Measurements from ENCODE around the gene GOLGA6L2. TPM values are rescaled to one million over a fixed set of nuclear protein-coding genes. Genes with fewer than 3 reads are reported as not detected.

The GOLGA6L2 gene
- total and polyA plus RNA-seq, 8 donors: not detected

- no peaks in the 10 kb centered on the region for H3K9me3 ChIP-seq
- intact Hi-C loops (cut with DNase I): loop anchor here in 1 of 2 donors (10.0 kb wide), 1 partner anchor 443 kb away; the partner anchor contains the start of gene TUBGCP5
- ATAC-seq: no peak
- H3K4me1 ChIP-seq: no peaks in the 10 kb centered on the region
- H3K27ac ChIP-seq: no peak overlapping the region
- no peaks in the 10 kb centered on the region for H3K27me3 ChIP-seq
- no peak for DNase-seq
- no peak overlapping the region for H3K4me3 ChIP-seq
- no peaks in the 10 kb centered on the region for H3K36me3 ChIP-seq
- TF ChIP-seq CTCF (IDR thresholded peaks at IDR 0.05): no peak
These were observed 30.9 kb upstream of the GOLGA6L2 start for GRCh38 chr15:23477920-23478319.

GRCh38 chr15:23472678-23473077, 25.6 kb upstream of the GOLGA6L2 start:
- no peaks in the 10 kb centered on the region for H3K36me3 ChIP-seq
- no peaks in the 10 kb centered on the region for H3K9me3 ChIP-seq
- H3K4me3 ChIP-seq: no peak overlapping the region
- no peak overlapping the region for H3K27ac ChIP-seq
- ATAC-seq (no peak), DNase-seq (no peak)
- no peaks in the 10 kb centered on the region for H3K27me3 ChIP-seq
- no peaks in the 10 kb centered on the region for H3K4me1 ChIP-seq
- TF ChIP-seq CTCF (IDR thresholded peaks at IDR 0.05): no peak
- intact Hi-C loops (cut with DNase I): loop anchor here in 1 of 2 donors (10.0 kb wide), 1 partner anchor 438 kb away; the partner anchor contains the start of gene TUBGCP5

GRCh38 chr15:23472033-23472432, 25.0 kb upstream of the GOLGA6L2 start:
- Histone ChIP-seq H3K9me3 (no peaks in the 10 kb centered on the region), H3K4me1 (no peaks in the 10 kb centered on the region), H3K4me3 (no peak overlapping the region), H3K36me3 (no peaks in the 10 kb centered on the region), H3K27me3 (no peaks in the 10 kb centered on the region), H3K27ac (no peak overlapping the region)
- DNase-seq: no peak
- no peak for ATAC-seq
- intact Hi-C loops (cut with DNase I): loop anchor here in 1 of 2 donors (10.0 kb wide), 1 partner anchor 437 kb away; the partner anchor contains the start of gene TUBGCP5
- no peak for TF ChIP-seq CTCF (IDR thresholded peaks at IDR 0.05)

- no peaks in the 10 kb centered on the region for H3K27me3 ChIP-seq
- peak; percentile 65 for ATAC-seq
- intact Hi-C loops (cut with DNase I): no loop called here
These were observed 20.1 kb upstream of the GOLGA6L2 start for GRCh38 chr15:23467110-23467600.

GRCh38 chr15:23457890-23458289, 10.8 kb upstream of the GOLGA6L2 start:
- no peak for DNase-seq
- no peaks in the 10 kb centered on the region for H3K36me3 ChIP-seq
- no peak for TF ChIP-seq CTCF (IDR thresholded peaks at IDR 0.05)
- no peak overlapping the region for H3K4me3 ChIP-seq
- no peaks in the 10 kb centered on the region for H3K27me3 ChIP-seq
- intact Hi-C loops (cut with DNase I): no loop called here
- H3K27ac ChIP-seq: no peak overlapping the region
- no peaks in the 10 kb centered on the region for H3K4me1 ChIP-seq
- H3K9me3 ChIP-seq: no peaks in the 10 kb centered on the region
- ATAC-seq: no peak

More at GRCh38 chr15:23467110-23467600, 20.1 kb upstream of the GOLGA6L2 start:
- no peaks in the 10 kb centered on the region for H3K36me3 ChIP-seq
- H3K27ac ChIP-seq: no peak overlapping the region
- H3K4me1 ChIP-seq: no peaks in the 10 kb centered on the region
- no peaks in the 10 kb centered on the region for H3K9me3 ChIP-seq
- peak; percentile 18 to 27 for TF ChIP-seq CTCF (IDR thresholded peaks at IDR 0.05)
- DNase-seq: peak in 2 of 4 donors; percentile 7 to 27
- no peak overlapping the region for H3K4me3 ChIP-seq

All from left lung (tissue), 10 donors.